H1 (cell line): ENCODE results near the gene ABCC4. TPM values are rescaled to one million over a fixed set of nuclear protein-coding genes. Genes with fewer than 3 reads are reported as not detected.

ENCODE experiments used
- CTCF ChIA-PET: fragments of 300-600 bp; sonication (Branson Sonifier 250); formaldehyde crosslinking; loops from one replicate; lab custom pipeline; 2021; ENCODE audit not compliant: partially characterized antibody; lab: Charles Lee
- POLR2A ChIA-PET: fragments of 300-600 bp; sonication (Branson Sonifier 250); formaldehyde crosslinking; loops from one replicate; lab custom pipeline; 2021; ENCODE audit warnings: inconsistent platforms; ENCODE audit not compliant: partially characterized antibody; lab: Charles Lee
- DNase-seq, 2 experiments: peaks; one replicate each; pipeline versions ENCODE4 v3.0.0 to v3.0.0-alpha.2; 2010 to 2022; ENCODE audit warnings: low spot score in 2 of 2, low read depth in 1 of 2, mixed read lengths in 1 of 2
- FAIRE-seq: peaks from 2 replicates; lab custom pipeline; 2011; peaks lifted over from hg19 to GRCh38; lab: Jason Lieb, UNC
- H2AFZ ChIP-seq: 2 replicates; pipeline ENCODE4 v1.8.1; 2012; ENCODE audit warnings: low read length, inconsistent platforms
- H2AK5ac ChIP-seq: 2 replicates; pipeline ENCODE4 v1.6.1; 2013; ENCODE audit warnings: low read depth, low read length
- H2BK120ac ChIP-seq: replicated peaks from 2 replicates; pipeline ENCODE3; 2013; ENCODE audit warnings: low read depth, low read length, inconsistent platforms
- H2BK12ac ChIP-seq: 2 replicates; pipeline ENCODE4 v1.6.1; 2013; ENCODE audit warnings: low read depth, low read length
- H2BK15ac ChIP-seq: 2 replicates; pipeline ENCODE4 v1.6.1; 2013; ENCODE audit warnings: low read length
- H2BK20ac ChIP-seq: 2 replicates; pipeline ENCODE4 v1.6.1; 2013; ENCODE audit warnings: low read length
- H2BK5ac ChIP-seq: 2 replicates; pipeline ENCODE4 v1.6.1; 2013; ENCODE audit warnings: low read depth, low read length
- H3K14ac ChIP-seq: 2 replicates; pipeline ENCODE4 v1.6.1; 2013; ENCODE audit warnings: inconsistent platforms; ENCODE audit not compliant: insufficient read length
- H3K18ac ChIP-seq: 2 replicates; pipeline ENCODE4 v1.6.1; 2013; ENCODE audit warnings: low read length; ENCODE audit errors: extremely low read depth
- H3K23ac ChIP-seq: 2 replicates; pipeline ENCODE4 v1.6.1; 2013; ENCODE audit warnings: inconsistent platforms; ENCODE audit not compliant: insufficient read length
- H3K23me2 ChIP-seq: 2 replicates; pipeline ENCODE4 v1.6.1; 2013; ENCODE audit warnings: low read depth, low read length
- H3K27ac ChIP-seq: 2 replicates; pipeline ENCODE4 v1.6.1; 2011; ENCODE audit warnings: low read depth, low read length, inconsistent platforms
- H3K27me3 ChIP-seq, 4 experiments: replicated peaks in 1 of 4; 1 replicate in 1 of 4; 2 replicates in 3 of 4; pipeline versions ENCODE4 v1.6.1 to v1.8.1; 2011 to 2013; ENCODE audit warnings: low read length in 3 of 4, mild to moderate bottlenecking in 3 of 4, inconsistent platforms in 2 of 4, mixed read lengths in 2 of 4, moderate library complexity in 1 of 4; ENCODE audit not compliant: control insufficient read depth in 3 of 4, insufficient read depth in 3 of 4; ENCODE audit errors: extremely low read depth in 1 of 4
- H3K36me3 ChIP-seq, 4 experiments: 2 replicates each; pipeline versions ENCODE4 v1.6.1 to v1.8.1; 2011 to 2013; ENCODE audit warnings: mild to moderate bottlenecking in 4 of 4, low read length in 3 of 4, moderate library complexity in 2 of 4, control low read depth in 1 of 4, inconsistent platforms in 1 of 4; ENCODE audit not compliant: insufficient read depth in 4 of 4, control insufficient read depth in 2 of 4
- H3K4ac ChIP-seq: replicated peaks from 2 replicates; pipeline ENCODE3; 2013; ENCODE audit warnings: low read length, low read depth, mixed read lengths, inconsistent platforms; ENCODE audit not compliant: insufficient read length
- H3K4me1 ChIP-seq, 4 experiments: replicated peaks in 1 of 4; 1 replicate in 1 of 4; 2 replicates in 3 of 4; pipeline versions ENCODE4 v1.6.1 to v1.8.1; 2011 to 2013; ENCODE audit warnings: low read length in 3 of 4, inconsistent platforms in 2 of 4, mixed read lengths in 1 of 4; ENCODE audit not compliant: insufficient read depth in 4 of 4, control insufficient read depth in 3 of 4
- H3K4me2 ChIP-seq, 2 experiments: 2 replicates each; pipeline versions ENCODE4 v1.6.1 to v1.8.1; 2011 to 2013; ENCODE audit warnings: low read depth in 2 of 2, low read length in 2 of 2, control low read depth in 1 of 2, inconsistent platforms in 1 of 2, mild to moderate bottlenecking in 1 of 2; ENCODE audit not compliant: insufficient read depth in 1 of 2
- H3K4me3 ChIP-seq, 4 experiments: fragments of 200-600, 300-600 bp in 1 of 4; sonication (generic), shearing (Covaris generic), sonication (Bioruptor Twin) in 1 of 4; 2 replicates each; pipeline versions ENCODE4 v1.5.1 to v1.8.1; 2011 to 2016; ENCODE audit warnings: low read length in 4 of 4, low read depth in 3 of 4, control low read depth in 2 of 4, inconsistent platforms in 2 of 4, mild to moderate bottlenecking in 2 of 4, mixed read lengths in 1 of 4, moderate library complexity in 1 of 4; ENCODE audit not compliant: insufficient read depth in 2 of 4; ENCODE audit errors: extremely low read depth in 1 of 4
- H3K56ac ChIP-seq: replicated peaks from 2 replicates; pipeline ENCODE3; 2013; ENCODE audit warnings: low read depth, mild to moderate bottlenecking, mixed read lengths, low read length, inconsistent platforms; ENCODE audit not compliant: insufficient read length
- H3K79me1 ChIP-seq: 2 replicates; pipeline ENCODE4 v1.6.1; 2013; ENCODE audit warnings: low read depth, low read length, control low read depth
- H3K79me2 ChIP-seq, 2 experiments: 2 replicates each; pipeline versions ENCODE4 v1.6.1 to v1.8.1; 2012 to 2013; ENCODE audit warnings: low read length in 2 of 2, mild to moderate bottlenecking in 2 of 2, inconsistent platforms in 1 of 2; ENCODE audit not compliant: insufficient read depth in 2 of 2, control insufficient read depth in 1 of 2
- H3K9ac ChIP-seq, 4 experiments: replicated peaks in 1 of 4; 1 replicate in 1 of 4; 2 replicates in 3 of 4; pipeline versions ENCODE4 v1.6.1 to v1.8.1; 2011 to 2013; ENCODE audit warnings: low read depth in 3 of 4, low read length in 3 of 4, control low read depth in 2 of 4, mild to moderate bottlenecking in 2 of 4, moderate library complexity in 2 of 4, inconsistent platforms in 1 of 4; ENCODE audit errors: extremely low read depth in 1 of 4
- H3K9me3 ChIP-seq, 2 experiments: 2 replicates each; pipeline versions ENCODE4 v1.6.1 to v1.8.1; 2012 to 2013; ENCODE audit warnings: mild to moderate bottlenecking in 2 of 2, moderate library complexity in 2 of 2, control low read depth in 1 of 2, inconsistent platforms in 1 of 2, low read depth in 1 of 2, low read length in 1 of 2, mixed read lengths in 1 of 2; ENCODE audit not compliant: insufficient read depth in 2 of 2
- H4K20me1 ChIP-seq, 2 experiments: replicated peaks in 1 of 2; 2 replicates each; pipeline versions ENCODE3 to v1.8.1; 2011 to 2013; ENCODE audit warnings: inconsistent platforms in 2 of 2, low read length in 2 of 2, mild to moderate bottlenecking in 1 of 2; ENCODE audit not compliant: insufficient read depth in 2 of 2, control insufficient read depth in 1 of 2
- H4K5ac ChIP-seq: 2 replicates; pipeline ENCODE4 v1.6.1; 2013; ENCODE audit warnings: low read length, low read depth, mixed read lengths, inconsistent platforms; ENCODE audit not compliant: insufficient read length
- H4K8ac ChIP-seq: 2 replicates; pipeline ENCODE4 v1.8.0; 2013; ENCODE audit warnings: mild to moderate bottlenecking, moderate library complexity, low read length, inconsistent platforms; ENCODE audit not compliant: insufficient read depth; ENCODE audit errors: extremely low read depth
- H4K91ac ChIP-seq: replicated peaks from 2 replicates; pipeline ENCODE3; 2013; ENCODE audit warnings: low read length, mixed read lengths, inconsistent platforms; ENCODE audit not compliant: insufficient read length
- ASH2L ChIP-seq: fragments of 200-600, 300-600 bp; sonication (generic); IDR thresholded peaks from one replicate; pipeline ENCODE4 v1.7.1; 2017; ENCODE audit warnings: low read length
- CEBPB ChIP-seq: IDR thresholded peaks from 2 replicates; pipeline ENCODE4 v1.6.1; 2012; ENCODE audit warnings: low read depth, low read length
- HDAC2 ChIP-seq, 2 experiments: fragments of 300-600 bp in 1 of 2; sonication (generic) in 1 of 2; IDR thresholded peaks; 2 replicates each; pipeline ENCODE4 v1.6.1; 2011 to 2012; ENCODE audit warnings: low read depth in 2 of 2, low read length in 2 of 2, mild to moderate bottlenecking in 2 of 2, moderate library complexity in 2 of 2, borderline replicate concordance in 1 of 2, inconsistent platforms in 1 of 2
- NANOG ChIP-seq: IDR thresholded peaks from 2 replicates; pipeline ENCODE4 v1.6.1; 2011; ENCODE audit warnings: low read length, low read depth, mild to moderate bottlenecking, inconsistent platforms; ENCODE audit not compliant: insufficient read depth, poor library complexity, severe bottlenecking
- POU5F1 ChIP-seq: IDR thresholded peaks from 2 replicates; pipeline ENCODE4 v1.6.1; 2011; ENCODE audit warnings: low read depth, mild to moderate bottlenecking, low read length, moderate library complexity
- RAD21 ChIP-seq, 2 experiments: IDR thresholded peaks in 1 of 2; conservative IDR thresholded peaks in 1 of 2; 2 replicates each; pipeline ENCODE4 v1.6.1; 2011; ENCODE audit warnings: low read depth in 2 of 2, low read length in 2 of 2, improper control_type of control experiment in 1 of 2, inconsistent platforms in 1 of 2, mild to moderate bottlenecking in 1 of 2, moderate library complexity in 1 of 2
- RFX5 ChIP-seq: IDR thresholded peaks from 2 replicates; pipeline ENCODE4 v1.6.1; 2011; ENCODE audit warnings: low read depth, low read length, improper control_type of control experiment, borderline replicate concordance
- SIN3A ChIP-seq, 2 experiments: IDR thresholded peaks in 1 of 2; conservative IDR thresholded peaks in 1 of 2; 2 replicates each; pipeline ENCODE4 v1.6.1; 2011 to 2012; ENCODE audit warnings: low read length in 2 of 2, improper control_type of control experiment in 1 of 2, low read depth in 1 of 2, mild to moderate bottlenecking in 1 of 2
- SIX5 ChIP-seq: IDR thresholded peaks from 2 replicates; pipeline ENCODE4 v1.6.1; 2011; ENCODE audit warnings: mild to moderate bottlenecking, low read depth, low read length
- SP1 ChIP-seq: IDR thresholded peaks from 2 replicates; pipeline ENCODE4 v1.6.1; 2011; ENCODE audit warnings: low read depth, low read length
- TAF7 ChIP-seq: optimal IDR thresholded peaks from 2 replicates; pipeline ENCODE3; 2011; ENCODE audit warnings: low read depth, mild to moderate bottlenecking, inconsistent platforms, low read length, moderate library complexity, borderline replicate concordance
- TCF12 ChIP-seq: IDR thresholded peaks from 2 replicates; pipeline ENCODE4 v1.6.1; 2011; ENCODE audit warnings: low read depth, mild to moderate bottlenecking, low read length
- WGBS, 2 experiments: shearing (Covaris generic) in 1 of 2; methylation state at CpG; one replicate each; pipeline versions ENCODE4 v1.1.6 to v1.1.7; 2013 to 2015; ENCODE audit warnings: low lambda C conversion rate in 2 of 2, mixed read lengths in 2 of 2, inconsistent platforms in 1 of 2, low coverage in 1 of 2, missing lambda C conversion rate in 1 of 2; ENCODE audit not compliant: insufficient replicate concordance in 2 of 2, insufficient coverage in 1 of 2, insufficient read length in 1 of 2; ENCODE audit errors: extremely low coverage in 1 of 2, missing lambda C conversion rate in 1 of 2; 5-methylcytosine and 5-hydroxymethylcytosine counted together
- polyA plus RNA-seq, 7 experiments: library from polyadenylated mRNA; depleted of rRNA in 3 of 7; stranded (reverse) in 5 of 7; unstranded in 2 of 7; fragments of >200 nt in 5 of 7; fragments of 200-250 nt in 2 of 7; gene quantifications; 1 replicate in 5 of 7; 2 replicates in 1 of 7; 4 replicates in 1 of 7; pipeline versions ENCODE4 v1.2.1 to v1.2.3, GENCODE V29; 2011 to 2013; ENCODE audit warnings: missing spikeins in 2 of 7, mixed read lengths in 2 of 7
- total RNA-seq: library from RNA; stranded (reverse); fragmentation: NEBNext Ultra II Directional; extraction: Animal tissue kit (Norgen Biotek cat#: 25700); gene quantifications from 2 replicates; pipeline ENCODE4 v1.2.1, GENCODE V29; 2021

ABCC4 gene
- total and polyA plus RNA-seq, 2 of the 8 experiments (the other 6 are each of a cell fraction or from before 2014, with no cell fraction given), result 4.0 to 14.1 TPM

GRCh38 chr13:95212983-95213850 is 88.0 kb downstream of the ABCC4 start:
- Histone ChIP-seq H2BK12ac (no peak overlapping the region), H4K91ac (no peak overlapping the region), H3K9me3 (no peaks in the 10 kb centered on the region), H2AFZ (no peak overlapping the region), H2BK120ac (peak overlapping the region; percentile 41), H2BK5ac (no peak overlapping the region), H3K79me1 (no peaks in the 10 kb centered on the region; the same call in 1 of the 2 replicates), H3K23me2 (no peaks in the 10 kb centered on the region), H4K5ac (no peak overlapping the region), H3K27me3 (no peaks in the 10 kb centered on the region), H3K4me3 (no peak overlapping the region), H3K23ac (no peak overlapping the region), H3K4me2 (no peak overlapping the region), H2AK5ac (no peak overlapping the region), H3K4ac (no peak overlapping the region), H3K36me3 (no peaks in the 10 kb centered on the region), H3K18ac (no peak overlapping the region), H3K79me2 (no peaks in the 10 kb centered on the region), H3K14ac (no peak overlapping the region), H3K56ac (no peak overlapping the region), H4K8ac (no peak overlapping the region), H3K9ac (no peak overlapping the region), H2BK15ac (no peak overlapping the region), H3K27ac (no peak overlapping the region), H4K20me1 (no peaks in the 10 kb centered on the region), H2BK20ac (no peak overlapping the region), H3K4me1 (no peaks in the 10 kb centered on the region)
- ChIA-PET CTCF (interaction anchor here (1.4 to 1.8 kb wide), 2 partner anchors 21 to 168 kb away, joined by 4 read pairs; no protein-coding TSS in a partner anchor), POLR2A (no interaction called here)
- FAIRE-seq (no peak), DNase-seq (no peak)
- WGBS, 2 experiments, result 80% methylated on average over 8 of the region's 11 CpGs; no CpG with 5 or more reads in 1 of the 2 experiments
- TF ChIP-seq RAD21 (IDR thresholded peaks at IDR 0.05 in 1 of 2, conservative IDR thresholded peaks at IDR 0.05 in 1 of 2; ENCODE audit: low read depth in 2 of 2, low read length in 2 of 2), result no peak
- TF ChIP-seq TAF7, result no peak
- no peak for TF ChIP-seq SP1
- TF ChIP-seq POU5F1, result no peak
- no peak for TF ChIP-seq NANOG
- no peak for TF ChIP-seq HDAC2 (IDR thresholded peaks at IDR 0.05; ENCODE audit: borderline replicate concordance in 1 of 2, low read depth in 2 of 2, low read length in 2 of 2)
- no peak for TF ChIP-seq SIN3A (conservative IDR thresholded peaks at IDR 0.05 in 1 of 2, IDR thresholded peaks at IDR 0.05 in 1 of 2; ENCODE audit: low read depth in 1 of 2, low read length in 2 of 2)
- TF ChIP-seq TCF12, result no peak
- TF ChIP-seq SIX5, result no peak
- no peak for TF ChIP-seq ASH2L
- TF ChIP-seq CEBPB, result no peak
- TF ChIP-seq RFX5, result no peak
